Measurements from ENCODE around the gene KREMEN1.

The KREMEN1 gene

GRCh38 chr22:29093501-29094300 lies 20.9 kb downstream of the KREMEN1 start:
- Mint-ChIP-seq H3K4me3 (no peak overlapping the region), H3K36me3 (no peaks in the 10 kb centered on the region), H3K4me1 (no peaks in the 10 kb centered on the region), H3K27ac (no peak overlapping the region), H3K9me3 (no peaks in the 10 kb centered on the region), H3K27me3 (peaks cover 28 to 39% of the 10 kb centered on the region in 2 donors)
- ATAC-seq (replicated peaks) (no peak), DNase-seq (no peak)

GRCh38 chr22:29095459-29095858 lies 22.6 kb downstream of the KREMEN1 start:
- no peaks in the 10 kb centered on the region for H3K9me3 Mint-ChIP-seq
- peaks cover 21 to 32% of the 10 kb centered on the region in 2 donors for H3K27me3 Mint-ChIP-seq
- no peak overlapping the region for H3K27ac Mint-ChIP-seq
- DNase-seq (no peak), ATAC-seq (replicated peaks) (no peak)
- no peaks in the 10 kb centered on the region for H3K4me1 Mint-ChIP-seq
- no peak overlapping the region for H3K4me3 Mint-ChIP-seq
- no peaks in the 10 kb centered on the region for H3K36me3 Mint-ChIP-seq

GRCh38 chr22:29096736-29097669 lies 24.2 kb downstream of the KREMEN1 start:
- Mint-ChIP-seq H3K36me3 (no peaks in the 10 kb centered on the region), H3K4me1 (no peaks in the 10 kb centered on the region), H3K4me3 (no peak overlapping the region), H3K27me3 (peaks cover 16 to 26% of the 10 kb centered on the region in 2 donors), H3K9me3 (no peaks in the 10 kb centered on the region), H3K27ac (no peak overlapping the region)
- ATAC-seq (replicated peaks) = no peak
- DNase-seq = no peak

GRCh38 chr22:29098296-29098695 lies 25.5 kb downstream of the KREMEN1 start:
- H3K27ac Mint-ChIP-seq = no peak overlapping the region
- no peak overlapping the region for H3K4me3 Mint-ChIP-seq
- no peaks in the 10 kb centered on the region for H3K4me1 Mint-ChIP-seq
- no peaks in the 10 kb centered on the region for H3K9me3 Mint-ChIP-seq
- peaks cover 20 to 23% of the 10 kb centered on the region in 2 donors for H3K27me3 Mint-ChIP-seq
- ATAC-seq (replicated peaks) (no peak), DNase-seq (no peak)
- no peaks in the 10 kb centered on the region for H3K36me3 Mint-ChIP-seq

- Mint-ChIP-seq H3K36me3 (no peaks in the 10 kb centered on the region), H3K4me3 (no peak overlapping the region), H3K27ac (no peak overlapping the region), H3K4me1 (no peaks in the 10 kb centered on the region), H3K27me3 (peaks cover 11 to 25% of the 10 kb centered on the region in 2 donors), H3K9me3 (no peaks in the 10 kb centered on the region)
- ATAC-seq (replicated peaks) = no peak
- no peak for DNase-seq
These were observed 29.5 kb downstream of the KREMEN1 start for GRCh38 chr22:29102300-29102699.

GRCh38 chr22:29103121-29103520 lies 30.3 kb downstream of the KREMEN1 start:
- Mint-ChIP-seq H3K4me3 (no peak overlapping the region), H3K27me3 (peaks cover 11 to 25% of the 10 kb centered on the region in 2 donors), H3K4me1 (no peaks in the 10 kb centered on the region), H3K36me3 (no peaks in the 10 kb centered on the region), H3K9me3 (no peaks in the 10 kb centered on the region), H3K27ac (no peak overlapping the region)
- no peak for ATAC-seq (replicated peaks)
- no peak for DNase-seq

GRCh38 chr22:29105468-29105867 lies 32.6 kb downstream of the KREMEN1 start:
- Mint-ChIP-seq H3K4me3 (no peak overlapping the region), H3K27me3 (peaks cover 16 to 32% of the 10 kb centered on the region in 2 donors), H3K27ac (no peak overlapping the region), H3K36me3 (no peaks in the 10 kb centered on the region), H3K9me3 (no peaks in the 10 kb centered on the region), H3K4me1 (no peaks in the 10 kb centered on the region)
- DNase-seq (no peak), ATAC-seq (replicated peaks) (no peak)

GRCh38 chr22:29106839-29107238 lies 34.0 kb downstream of the KREMEN1 start:
- Mint-ChIP-seq H3K4me3 (no peak overlapping the region), H3K27ac (no peak overlapping the region), H3K36me3 (no peaks in the 10 kb centered on the region), H3K9me3 (no peaks in the 10 kb centered on the region), H3K4me1 (no peaks in the 10 kb centered on the region), H3K27me3 (peaks cover 20 to 37% of the 10 kb centered on the region in 2 donors)
- DNase-seq = no peak
- no peak for ATAC-seq (replicated peaks)

- ATAC-seq (replicated peaks) (no peak), DNase-seq (no peak)
- no peaks in the 10 kb centered on the region for H3K9me3 Mint-ChIP-seq
- no peak overlapping the region for H3K4me3 Mint-ChIP-seq
- peaks cover 15 to 37% of the 10 kb centered on the region in 2 donors for H3K27me3 Mint-ChIP-seq
- H3K4me1 Mint-ChIP-seq = no peaks in the 10 kb centered on the region
- no peaks in the 10 kb centered on the region for H3K36me3 Mint-ChIP-seq
- no peak overlapping the region for H3K27ac Mint-ChIP-seq
These were observed 35.3 kb downstream of the KREMEN1 start for GRCh38 chr22:29108137-29108536.

- DNase-seq = no peak
- Mint-ChIP-seq H3K36me3 (peaks cover 0 to 3% of the 10 kb centered on the region in 2 donors), H3K4me1 (no peaks in the 10 kb centered on the region), H3K4me3 (no peak overlapping the region), H3K9me3 (no peaks in the 10 kb centered on the region), H3K27me3 (peaks cover 22 to 40% of the 10 kb centered on the region in 2 donors), H3K27ac (no peak overlapping the region)
- ATAC-seq (replicated peaks) = no peak
These were observed 37.0 kb downstream of the KREMEN1 start for GRCh38 chr22:29109822-29110221.

- Mint-ChIP-seq H3K4me1 (no peaks in the 10 kb centered on the region), H3K9me3 (no peaks in the 10 kb centered on the region), H3K4me3 (no peak overlapping the region), H3K36me3 (peaks cover 0 to 3% of the 10 kb centered on the region in 2 donors), H3K27ac (no peak overlapping the region), H3K27me3 (peaks cover 34 to 43% of the 10 kb centered on the region in 2 donors)
- no peak for ATAC-seq (replicated peaks)
- DNase-seq = no peak
These were observed 38.1 kb downstream of the KREMEN1 start for GRCh38 chr22:29110946-29111345.

- no peak for ATAC-seq (replicated peaks)
- H3K36me3 Mint-ChIP-seq = peaks cover 0 to 3% of the 10 kb centered on the region in 2 donors
- no peak overlapping the region for H3K27ac Mint-ChIP-seq
- H3K4me3 Mint-ChIP-seq = no peak overlapping the region
- H3K27me3 Mint-ChIP-seq = peaks cover 42 to 50% of the 10 kb centered on the region in 2 donors
- H3K4me1 Mint-ChIP-seq = no peaks in the 10 kb centered on the region
- DNase-seq = no peak
- H3K9me3 Mint-ChIP-seq = peaks cover 0 to 2% of the 10 kb centered on the region in 2 donors
These were observed 39.3 kb downstream of the KREMEN1 start for GRCh38 chr22:29112121-29112520.

GRCh38 chr22:29112681-29113080 lies 39.8 kb downstream of the KREMEN1 start:
- ATAC-seq (replicated peaks) (no peak), DNase-seq (no peak)
- Mint-ChIP-seq H3K9me3 (peaks cover 0 to 2% of the 10 kb centered on the region in 2 donors), H3K27ac (no peak overlapping the region), H3K36me3 (peaks cover 0 to 3% of the 10 kb centered on the region in 2 donors), H3K4me1 (no peaks in the 10 kb centered on the region), H3K27me3 (peaks cover 42 to 52% of the 10 kb centered on the region in 2 donors), H3K4me3 (no peak overlapping the region)

- H3K9me3 Mint-ChIP-seq = peaks cover 0 to 7% of the 10 kb centered on the region in 2 donors
- no peak overlapping the region for H3K27ac Mint-ChIP-seq
- H3K27me3 Mint-ChIP-seq = peaks cover 46 to 57% of the 10 kb centered on the region in 2 donors
- peaks cover 0 to 3% of the 10 kb centered on the region in 2 donors for H3K36me3 Mint-ChIP-seq
- H3K4me1 Mint-ChIP-seq = no peaks in the 10 kb centered on the region
- ATAC-seq (replicated peaks) (no peak), DNase-seq (no peak)
- H3K4me3 Mint-ChIP-seq = no peak overlapping the region
These were observed 40.5 kb downstream of the KREMEN1 start for GRCh38 chr22:29113319-29113718.

All from stimulated activated naive B cell treated with anti-CD40 and anti-IgM and Interleukin-4, amounts not matched to agents 10 μg/mL and 1 μg/mL and 100 μg/mL, for 72 hours (primary cell).